GM21619 (cell line): ENCODE results near the gene GCNT2.
"Not testable (repeated sequence)": the region's sequence is repeated elsewhere in the genome, so short reads cannot be mapped to it uniquely, and the experiment has no call there.

Source experiments
- ATAC-seq: cut with Tn5 transposase; IDR thresholded peaks from one replicate; pipeline ENCODE4 v1.9.1; 2021; ENCODE audit not compliant: unreplicated experiment

Gene GCNT2

DNA sequence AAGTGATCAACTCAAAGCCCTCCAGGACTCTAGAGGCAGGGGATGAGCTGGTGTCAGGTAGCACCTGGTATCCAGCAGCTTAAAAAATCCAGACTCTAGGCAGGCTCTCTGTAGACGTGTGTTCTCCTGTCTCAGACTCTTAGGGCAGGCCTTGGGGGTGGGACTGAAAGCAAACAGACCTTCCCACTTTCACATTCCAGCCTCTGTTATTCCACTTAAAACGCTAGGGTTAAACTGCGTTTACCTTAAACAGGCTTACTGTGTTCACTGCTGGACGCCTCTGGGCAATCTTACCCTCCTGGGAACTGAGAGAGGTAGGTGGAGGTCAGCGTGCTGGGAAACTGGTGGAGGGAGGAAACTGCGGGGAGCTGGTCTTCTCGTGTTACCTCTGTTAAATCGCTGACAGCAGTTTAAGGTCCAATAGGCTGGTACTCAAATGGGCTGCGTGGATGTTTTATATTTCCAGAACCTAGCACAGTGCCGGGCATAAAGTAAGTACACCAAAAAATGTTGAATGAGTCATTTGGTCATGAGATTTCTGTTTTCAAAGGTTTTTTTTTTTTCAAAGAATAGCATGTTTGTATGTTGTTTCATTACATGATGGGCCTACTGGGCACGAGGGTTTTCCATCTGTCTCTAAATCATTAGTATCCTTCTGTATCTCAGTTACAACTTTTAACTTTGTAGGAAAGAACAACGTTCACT, at the start of gene GCNT2:
Gene GCNT2 (plus strand): TSS at position 248 of the 705 bp plus-strand sequence. CDS start 7,561 bp downstream, outside the sequence.
- peak; percentile 55 for ATAC-seq

DNA sequence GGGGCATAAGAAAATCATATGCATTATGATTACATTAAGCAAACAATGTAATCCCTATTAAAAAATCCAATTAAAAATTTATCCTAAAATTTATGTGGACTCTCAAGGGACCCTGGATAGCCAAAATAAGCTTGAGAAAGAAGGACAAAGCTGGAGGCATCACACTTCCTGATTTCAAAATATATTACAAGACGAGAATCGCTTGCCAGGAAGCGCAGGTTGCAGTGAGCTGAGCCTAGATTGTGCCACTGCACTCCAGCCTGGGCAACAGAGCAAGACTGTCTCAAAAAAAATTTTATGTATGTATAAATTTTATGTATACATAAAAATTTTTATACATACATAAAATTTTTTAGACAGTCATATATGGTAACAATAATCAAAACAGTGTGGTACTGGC, 48.5 kb upstream of the GCNT2 start:
- ATAC-seq = no peak

DNA sequence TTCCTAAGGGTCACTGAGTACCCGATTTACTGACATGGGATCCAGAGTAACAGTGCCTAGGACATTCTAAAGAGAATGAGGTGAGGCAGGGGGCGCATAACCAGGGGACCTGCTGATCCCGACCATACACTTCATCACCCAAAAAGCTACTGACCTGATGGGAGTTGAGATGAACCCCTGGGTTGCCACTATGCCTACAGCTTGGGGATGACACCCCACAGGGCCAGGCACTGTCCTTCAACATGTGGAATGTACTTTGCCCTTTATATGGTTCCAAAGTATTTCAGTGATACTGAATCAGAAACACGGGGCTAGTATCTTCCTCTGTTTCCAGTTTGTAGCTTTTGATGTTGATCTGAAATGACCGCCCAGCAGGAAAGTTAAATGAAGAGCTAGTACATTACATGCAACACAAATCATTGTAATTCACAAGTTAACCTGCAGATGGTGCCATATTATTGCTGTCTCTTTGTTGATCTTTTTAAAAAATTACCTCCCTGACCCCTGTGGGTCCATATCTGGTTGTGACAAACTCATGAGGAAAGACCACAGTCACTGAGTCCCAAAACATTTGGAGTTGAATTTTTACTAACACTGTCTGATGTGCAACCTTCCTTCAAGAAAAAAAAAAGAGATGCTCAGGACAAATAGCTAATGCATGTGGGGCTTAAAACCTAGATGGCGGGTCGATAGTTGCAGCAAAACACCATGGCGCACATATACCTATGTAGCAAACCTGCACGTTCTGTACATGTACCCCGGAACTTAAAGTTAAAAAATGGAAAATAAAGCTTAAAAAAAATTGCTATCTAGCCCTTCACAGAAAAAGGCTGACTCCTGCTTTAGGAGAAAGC, 42.7 kb upstream of the GCNT2 start:
- ATAC-seq = peak; percentile 66

- no peak for ATAC-seq
Observed at GRCh38 chr6:10479939-10480700, 41.0 kb upstream of the GCNT2 start.

GRCh38 chr6:10481101-10481500, 40.0 kb upstream of the GCNT2 start:
- ATAC-seq = no peak

DNA sequence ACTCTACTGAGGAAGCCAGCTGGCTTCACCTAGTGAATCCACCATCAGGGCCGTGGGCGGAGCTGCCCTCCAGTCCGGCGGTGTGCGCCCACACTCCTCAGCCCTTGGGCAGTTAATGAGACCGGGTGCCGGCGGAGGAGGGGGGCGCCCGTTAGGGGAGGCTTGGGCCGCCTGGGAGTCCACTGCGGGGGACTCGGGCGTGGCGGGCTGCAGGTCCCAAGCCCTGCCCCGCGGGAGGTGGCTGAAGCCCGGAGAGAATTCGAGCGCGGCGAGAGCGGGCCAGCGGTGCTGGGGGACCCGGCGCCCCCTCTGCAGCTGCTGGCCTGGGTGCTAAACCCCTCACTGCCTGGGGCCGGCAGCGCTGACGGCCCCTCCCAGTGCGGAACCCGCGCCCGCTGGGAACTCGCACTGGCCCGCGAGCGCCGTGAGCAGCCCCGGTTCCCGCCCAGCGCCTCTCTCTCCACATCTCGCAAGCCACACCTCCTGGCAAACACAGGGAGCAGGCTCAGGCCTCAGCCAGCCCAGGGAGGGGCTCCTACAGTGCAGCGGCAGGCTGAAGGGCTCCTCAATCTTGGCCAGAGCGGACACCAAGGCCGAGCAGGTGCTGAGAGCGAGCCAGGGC, 38.4 kb upstream of the GCNT2 start:
- ATAC-seq = no peak

DNA sequence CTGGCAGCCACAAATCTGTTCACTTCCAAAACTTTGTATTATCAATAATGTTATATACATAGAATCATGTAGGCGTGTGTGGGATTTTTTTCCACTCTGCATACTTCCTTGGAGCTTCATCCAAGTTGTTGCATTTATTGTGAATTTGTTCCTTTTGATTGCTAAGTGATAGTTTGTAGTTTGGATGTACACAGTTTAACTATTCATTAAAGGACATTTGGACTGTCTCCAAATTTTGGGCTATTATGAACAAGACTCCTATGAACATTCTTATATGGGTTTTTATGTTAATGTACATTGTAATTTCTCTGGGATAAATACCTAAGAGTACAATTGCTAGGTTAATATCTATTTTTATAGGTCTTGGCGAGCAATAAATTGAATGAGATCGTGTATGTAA, 36.2 kb upstream of the GCNT2 start:
- no peak for ATAC-seq

- no peak for ATAC-seq
Observed at GRCh38 chr6:10485406-10485805, 35.7 kb upstream of the GCNT2 start.

DNA sequence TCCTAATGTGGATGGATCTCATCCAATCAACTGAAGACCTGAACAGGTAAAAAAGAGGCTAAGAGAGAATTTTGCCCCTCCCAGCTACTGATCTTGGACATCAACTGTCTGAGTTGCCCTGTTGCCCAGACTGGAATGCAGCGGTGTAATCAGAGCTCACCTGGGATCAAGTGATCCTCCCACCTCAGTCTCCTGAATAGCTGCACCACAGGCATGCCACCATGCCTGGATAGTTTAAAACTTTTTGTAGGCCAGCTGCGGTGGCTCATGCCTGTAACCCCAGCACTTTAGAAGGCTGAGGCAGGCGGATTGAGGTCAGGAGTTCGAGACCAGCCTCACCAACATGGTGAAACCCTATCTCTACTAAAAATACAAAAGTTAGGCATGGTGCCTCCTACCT, 34.9 kb upstream of the GCNT2 start:
- ATAC-seq = no peak

- ATAC-seq = not testable (repeated sequence)
Observed at GRCh38 chr6:10486944-10487588, 34.1 kb upstream of the GCNT2 start.

- ATAC-seq = no peak
Observed at GRCh38 chr6:10487668-10488327, 33.4 kb upstream of the GCNT2 start.

GRCh38 chr6:10491463-10491862, 29.7 kb upstream of the GCNT2 start:
- ATAC-seq = no peak

- ATAC-seq = not testable (repeated sequence)
Observed at GRCh38 chr6:10491905-10492304, 29.2 kb upstream of the GCNT2 start.

- no peak for ATAC-seq
Observed at GRCh38 chr6:10495029-10495428, 26.1 kb upstream of the GCNT2 start.

- no peak for ATAC-seq
Observed at GRCh38 chr6:10505529-10505928, 15.6 kb upstream of the GCNT2 start.

GRCh38 chr6:10507298-10507697, 13.9 kb upstream of the GCNT2 start:
- no peak for ATAC-seq

GRCh38 chr6:10507715-10508114, 13.4 kb upstream of the GCNT2 start:
- no peak for ATAC-seq

DNA sequence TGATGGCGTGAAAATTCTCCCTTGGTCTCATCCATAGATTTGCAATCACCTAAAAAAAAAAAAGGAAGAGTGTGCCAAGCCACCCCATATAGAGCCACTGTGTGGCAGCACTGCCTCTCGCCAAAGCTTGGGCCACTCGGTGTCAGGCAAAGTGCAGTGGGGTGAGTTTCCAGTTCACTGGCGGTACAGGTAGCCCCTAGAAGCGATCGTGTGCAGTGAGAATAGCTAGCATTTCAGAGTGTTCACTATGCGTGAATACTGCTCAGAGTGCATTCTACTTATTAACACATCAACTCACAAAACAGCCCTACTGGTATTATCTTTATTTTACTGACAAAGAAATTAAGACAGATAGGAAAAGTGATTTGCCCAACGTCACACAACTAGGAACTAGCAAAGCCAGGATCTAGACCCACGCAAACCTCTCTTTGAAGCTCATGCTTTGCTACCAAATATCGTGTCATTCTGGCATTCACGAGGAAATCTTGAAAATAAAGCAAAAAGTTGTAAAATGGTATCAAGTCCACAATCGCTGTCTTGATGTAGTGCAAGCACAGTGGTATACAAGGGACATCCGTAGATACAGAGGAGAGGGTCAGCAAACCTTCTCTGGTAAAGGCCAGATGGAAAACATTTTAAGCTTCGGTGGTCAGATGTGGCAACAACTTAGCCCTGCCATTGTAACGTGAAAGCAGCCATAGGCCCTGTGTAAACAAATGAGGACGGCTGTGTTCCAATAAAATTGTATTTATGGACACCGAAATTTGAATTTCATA, 10.4 kb upstream of the GCNT2 start:
- peak; percentile 99 for ATAC-seq

DNA sequence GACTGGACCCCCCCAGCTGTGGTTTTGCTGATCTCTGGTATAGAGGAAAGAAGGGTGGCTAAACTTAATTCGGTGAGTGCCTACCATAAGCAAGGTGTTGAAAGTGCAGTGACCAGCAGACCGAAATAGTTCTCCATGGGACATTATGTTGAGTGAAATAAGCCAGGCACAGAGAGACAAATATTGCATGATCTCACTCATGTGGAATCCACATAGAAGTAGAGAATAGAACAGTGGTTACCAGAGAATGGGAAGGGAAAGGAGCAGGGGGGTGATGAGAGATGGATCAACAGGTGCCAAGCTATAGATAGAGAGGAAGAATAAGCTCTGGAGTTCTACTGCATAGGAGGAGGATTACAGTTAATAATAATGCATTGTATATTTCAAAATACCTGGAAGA, 9.7 kb upstream of the GCNT2 start:
- ATAC-seq = no peak
